ENCODE data around the gene POLD4.

DNA sequence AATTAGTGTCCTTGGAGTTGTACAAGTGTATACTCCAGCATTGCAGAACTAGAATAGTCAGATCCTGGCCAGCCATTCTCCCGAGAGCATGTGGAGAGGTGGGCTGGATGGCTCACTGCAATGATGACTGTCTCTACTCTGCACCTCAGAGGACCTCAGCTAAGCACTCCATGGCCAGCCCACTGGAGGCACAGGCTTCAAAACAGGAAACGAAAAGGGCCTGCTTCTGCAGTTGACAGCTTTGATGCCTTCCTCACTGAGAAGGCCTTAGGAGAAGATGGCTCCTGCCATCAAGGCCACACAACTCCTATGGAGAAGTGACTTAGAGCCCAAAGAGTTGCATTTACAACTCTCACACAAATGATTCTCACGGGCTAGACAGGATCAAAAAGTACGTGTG is 9.1 kb downstream of the POLD4 start:
- TF ChIP-seq, protein P1, sequence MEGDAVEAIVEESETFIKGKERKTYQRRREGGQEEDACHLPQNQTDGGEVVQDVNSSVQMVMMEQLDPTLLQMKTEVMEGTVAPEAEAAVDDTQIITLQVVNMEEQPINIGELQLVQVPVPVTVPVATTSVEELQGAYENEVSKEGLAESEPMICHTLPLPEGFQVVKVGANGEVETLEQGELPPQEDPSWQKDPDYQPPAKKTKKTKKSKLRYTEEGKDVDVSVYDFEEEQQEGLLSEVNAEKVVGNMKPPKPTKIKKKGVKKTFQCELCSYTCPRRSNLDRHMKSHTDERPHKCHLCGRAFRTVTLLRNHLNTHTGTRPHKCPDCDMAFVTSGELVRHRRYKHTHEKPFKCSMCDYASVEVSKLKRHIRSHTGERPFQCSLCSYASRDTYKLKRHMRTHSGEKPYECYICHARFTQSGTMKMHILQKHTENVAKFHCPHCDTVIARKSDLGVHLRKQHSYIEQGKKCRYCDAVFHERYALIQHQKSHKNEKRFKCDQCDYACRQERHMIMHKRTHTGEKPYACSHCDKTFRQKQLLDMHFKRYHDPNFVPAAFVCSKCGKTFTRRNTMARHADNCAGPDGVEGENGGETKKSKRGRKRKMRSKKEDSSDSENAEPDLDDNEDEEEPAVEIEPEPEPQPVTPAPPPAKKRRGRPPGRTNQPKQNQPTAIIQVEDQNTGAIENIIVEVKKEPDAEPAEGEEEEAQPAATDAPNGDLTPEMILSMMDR (IDR thresholded peaks at IDR 0.05) = no peak
- TF ChIP-seq POLR2A (IDR thresholded peaks at IDR 0.05) = no peak

Measured in suprapubic skin (tissue), 3 donors.